IPS-NIHi11 (cell line): ENCODE results near the gene RAI1.

ENCODE experiments used
- DNase-seq: peaks from one replicate; pipeline ENCODE4 v3.0.0; 2012; ENCODE audit warnings: mixed read lengths, low spot score

RAI1 gene

DNA sequence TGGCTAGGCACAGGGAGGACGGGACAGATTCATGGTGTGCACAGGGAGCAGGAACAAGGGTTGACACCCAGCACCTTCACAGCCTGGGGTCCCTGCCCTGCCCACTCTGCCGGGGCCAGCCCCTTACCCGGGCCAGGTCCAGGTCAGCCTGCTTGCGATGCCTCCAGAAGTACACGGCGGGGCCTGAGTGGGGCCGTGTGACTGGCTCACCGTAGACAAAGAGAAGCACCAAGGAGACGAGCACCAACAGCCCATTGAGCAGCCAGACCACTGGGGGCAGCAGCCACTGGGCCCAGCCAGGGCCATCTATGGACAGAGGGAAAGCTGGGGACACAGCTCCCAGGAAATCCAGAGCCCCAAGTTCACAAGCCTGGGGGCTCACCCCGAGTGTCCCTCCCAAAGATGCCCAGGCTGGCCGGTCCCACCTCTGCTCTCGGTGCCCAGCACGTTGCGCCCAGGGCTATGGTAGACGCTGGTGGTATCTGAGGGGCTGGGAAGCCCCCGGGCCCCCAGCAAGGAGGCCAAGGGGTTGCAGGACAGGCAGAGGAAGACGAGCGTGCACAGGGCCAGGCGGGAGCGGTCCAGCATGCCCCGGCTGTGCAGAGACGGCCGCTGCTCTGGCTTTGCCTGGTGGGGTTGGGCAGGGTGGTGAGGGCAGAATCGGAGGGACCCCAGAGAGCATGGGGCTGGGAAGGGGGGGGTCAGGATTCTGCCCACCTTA lies 135.7 kb downstream of the RAI1 start:
- DNase-seq, result no peak

DNA sequence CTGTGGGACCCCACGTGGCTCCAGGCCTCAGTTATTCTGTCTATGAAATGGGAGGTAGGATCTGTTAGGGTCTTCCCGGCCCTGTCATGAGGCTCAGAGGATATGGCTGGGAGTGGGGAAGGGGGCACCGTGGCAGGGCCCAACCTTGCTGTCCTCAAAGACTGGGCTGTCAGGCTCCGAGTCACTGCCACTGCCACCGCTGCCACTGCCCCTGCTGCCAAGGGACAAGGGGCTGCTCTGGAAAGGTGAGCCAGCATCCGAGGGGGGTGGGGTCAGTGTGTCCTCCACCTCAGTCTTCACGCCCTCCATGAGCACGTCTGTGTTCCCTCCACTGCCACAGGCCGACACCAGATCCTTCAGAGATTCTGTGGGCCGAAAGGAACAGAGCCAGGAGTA lies 136.3 kb downstream of the RAI1 start:
- no peak for DNase-seq

DNA sequence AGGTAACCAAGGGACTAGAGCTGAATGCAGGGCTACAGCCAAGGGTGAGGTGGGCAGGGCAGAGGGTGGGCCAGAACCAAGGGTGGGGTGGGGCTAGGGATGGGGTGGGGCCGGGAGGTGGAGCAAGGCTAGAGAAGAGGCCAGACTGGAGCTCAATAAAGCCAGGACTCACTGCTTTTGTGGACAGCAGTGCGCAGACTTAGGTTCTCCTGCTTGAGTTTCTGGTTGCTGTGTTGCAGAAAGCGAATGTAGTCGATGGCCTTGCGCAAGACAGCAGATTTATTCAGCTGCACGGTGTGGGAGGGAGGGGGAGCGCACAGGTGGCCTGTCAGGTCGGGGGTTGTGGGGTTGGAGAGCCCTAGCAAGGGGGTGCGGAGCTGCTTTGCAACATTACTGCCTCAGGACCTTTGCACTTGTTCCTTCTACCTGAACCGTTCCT lies 136.8 kb downstream of the RAI1 start:
- DNase-seq, result peak; percentile 79

DNA sequence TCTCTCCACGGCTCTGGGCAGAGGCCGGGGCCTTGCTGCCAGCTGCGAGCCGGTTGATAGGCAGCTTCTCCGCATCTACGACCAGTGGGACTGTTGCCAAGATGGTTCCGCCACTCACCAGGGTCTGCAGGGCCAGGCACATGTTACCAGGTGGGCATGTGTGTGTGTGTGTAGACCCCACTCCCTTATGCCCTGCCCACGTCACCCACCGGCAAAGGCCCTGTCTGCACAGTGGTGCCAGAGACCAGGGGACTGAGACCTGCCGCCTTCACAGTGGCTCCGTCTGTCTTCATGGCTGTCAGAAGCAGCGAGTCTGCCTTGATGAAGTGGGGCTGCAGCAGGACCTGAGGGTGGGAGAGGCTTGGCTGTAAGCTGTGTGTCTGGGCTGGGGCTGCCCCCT lies 137.9 kb downstream of the RAI1 start:
- DNase-seq, result no peak

DNA sequence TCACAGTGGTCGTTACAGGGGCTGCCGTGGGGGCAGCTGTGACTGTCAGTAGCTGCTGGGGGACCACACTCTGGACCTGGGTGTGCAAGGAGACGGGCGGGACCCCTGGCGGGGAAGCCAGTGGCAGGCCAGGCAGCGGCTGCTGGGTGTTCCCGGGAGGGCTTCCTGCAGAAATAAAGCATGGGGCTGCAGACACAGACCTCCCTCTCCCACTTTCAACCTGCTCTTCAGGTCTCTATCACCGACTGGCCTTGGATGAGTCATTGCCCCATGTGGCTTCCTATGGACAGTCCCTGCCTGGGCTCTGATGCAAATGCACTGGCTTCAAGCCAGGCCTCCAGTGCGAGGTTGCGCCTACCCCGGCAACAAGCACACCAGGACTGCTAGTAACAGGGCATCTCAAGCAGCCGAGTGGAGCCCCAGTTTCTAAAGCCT lies 138.3 kb downstream of the RAI1 start:
- no peak for DNase-seq

DNA sequence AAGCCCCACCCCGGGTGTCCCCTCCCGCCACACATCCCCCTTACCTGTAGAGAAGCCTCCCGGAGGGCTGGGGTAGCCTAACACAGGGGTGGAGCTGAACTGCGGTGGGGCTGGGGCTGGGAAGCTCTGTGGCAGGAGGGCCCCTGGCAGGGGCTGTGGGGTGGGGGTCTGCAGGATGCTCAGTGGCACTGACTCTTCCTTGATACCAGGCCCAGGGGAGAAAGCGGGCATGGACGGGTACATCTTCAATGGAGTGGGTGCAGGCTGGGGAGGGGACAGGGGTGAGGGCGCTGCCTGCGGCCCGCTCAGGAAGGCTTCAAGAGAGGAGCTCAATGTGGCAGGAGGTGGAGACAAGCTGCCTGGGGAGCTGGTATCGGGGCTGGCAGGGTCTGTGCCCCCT lies 138.8 kb downstream of the RAI1 start:
- DNase-seq, result no peak

DNA sequence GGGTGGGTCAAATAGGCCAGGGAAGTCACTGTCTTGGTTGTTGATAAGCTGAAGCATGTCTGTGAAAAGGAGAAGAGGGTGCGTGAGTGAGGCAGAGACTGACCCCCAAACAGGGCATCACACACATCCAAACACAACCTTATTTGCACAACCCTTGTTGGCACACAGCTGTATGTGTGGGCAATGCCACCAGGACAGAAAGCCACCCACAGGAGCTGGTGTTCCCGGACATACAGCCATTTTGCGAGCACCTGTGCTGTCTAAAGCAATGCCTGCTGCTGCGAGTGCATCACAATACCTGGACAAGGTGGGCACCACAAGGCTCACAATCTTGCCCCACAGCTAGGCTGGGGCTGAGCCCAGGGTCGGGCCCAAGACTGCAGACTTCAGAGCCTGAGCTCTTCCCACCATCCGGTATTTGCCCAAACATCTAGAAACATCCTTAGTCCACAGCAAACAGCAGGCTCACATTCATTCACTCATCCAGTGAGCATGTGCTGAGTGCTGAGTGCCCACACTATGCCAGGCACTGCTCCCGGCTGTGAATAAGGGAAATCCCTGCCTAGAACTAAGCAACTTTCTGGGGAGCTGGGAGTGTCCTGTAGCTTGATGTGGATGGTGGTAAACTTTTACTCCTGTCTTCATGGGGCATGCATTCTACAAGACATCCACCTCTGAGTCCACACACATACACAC lies 139.4 kb downstream of the RAI1 start:
- DNase-seq, result no peak

DNA sequence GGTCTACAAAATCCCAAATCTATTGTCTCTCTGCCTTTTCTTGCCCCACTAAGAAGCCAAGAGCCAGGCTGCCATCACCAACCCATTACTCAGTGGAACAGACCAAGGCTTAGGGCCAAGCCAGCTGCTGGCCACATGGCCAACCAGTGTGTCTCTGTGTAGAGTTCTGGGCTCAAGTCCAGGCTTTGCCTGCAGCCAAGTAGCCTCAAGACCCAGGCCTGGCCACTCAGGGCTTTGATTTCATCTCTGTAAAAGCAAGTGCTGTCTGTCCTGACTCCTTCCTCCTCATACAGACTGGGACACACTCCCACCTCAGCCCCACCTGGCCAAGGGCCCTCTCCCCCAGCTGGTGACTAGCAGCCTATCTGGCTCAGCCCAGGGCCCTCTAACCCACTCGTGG lies 140.9 kb downstream of the RAI1 start:
- DNase-seq, result no peak

DNA sequence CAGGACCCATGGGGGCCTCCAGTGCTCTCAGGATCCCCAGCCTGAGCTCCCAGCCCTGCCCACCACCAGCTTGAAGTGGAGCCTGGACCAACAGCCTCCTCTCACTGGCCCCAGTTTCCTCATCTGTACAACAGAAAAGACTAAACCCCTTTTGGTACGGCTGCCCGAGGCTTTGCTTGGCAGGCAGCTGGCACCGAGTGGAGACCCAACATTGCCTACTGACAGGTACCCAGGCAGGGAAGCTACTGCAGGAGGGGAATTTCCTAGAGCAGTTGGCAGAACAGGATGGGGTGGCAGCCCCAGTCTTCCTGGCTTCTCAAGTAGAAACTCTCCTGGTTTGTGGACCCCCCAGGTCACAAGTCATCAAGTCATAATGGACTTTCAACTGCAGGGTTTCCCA lies 141.4 kb downstream of the RAI1 start:
- no peak for DNase-seq

DNA sequence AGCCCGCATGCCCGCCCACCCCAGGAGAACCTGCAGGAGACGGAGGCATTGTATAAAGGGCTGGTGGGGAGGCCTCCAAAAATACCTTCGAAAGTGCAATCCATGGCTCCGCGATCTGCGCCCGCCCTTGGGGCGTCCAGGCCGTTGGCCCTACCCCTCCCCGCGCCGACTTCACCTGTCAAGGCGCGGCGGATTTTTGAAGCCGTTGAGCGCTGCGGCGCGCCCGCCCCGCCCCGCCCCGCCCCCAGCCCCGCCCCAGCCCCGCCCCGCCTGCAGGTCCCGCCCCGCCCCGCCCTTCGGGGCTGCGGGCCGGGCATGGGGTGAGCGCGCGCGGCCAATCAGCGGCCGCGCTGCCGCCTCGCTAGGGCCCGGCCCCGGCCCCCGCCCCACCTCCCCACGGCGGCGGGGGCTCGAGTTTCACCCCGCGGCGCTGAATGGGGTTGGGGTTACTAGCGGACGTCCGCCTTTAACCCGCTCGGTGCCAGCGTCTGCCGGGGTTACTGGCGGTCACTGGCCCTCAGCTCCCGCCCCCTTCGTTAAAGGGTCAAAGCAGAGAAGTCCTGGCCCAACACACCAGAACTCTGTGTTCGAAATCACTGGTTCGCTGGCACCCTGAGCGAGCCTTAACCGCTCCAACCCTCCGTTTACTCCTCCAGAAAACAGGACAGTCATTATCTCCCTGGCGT lies 142.3 kb downstream of the RAI1 start:
- DNase-seq, result peak; percentile 100

DNA sequence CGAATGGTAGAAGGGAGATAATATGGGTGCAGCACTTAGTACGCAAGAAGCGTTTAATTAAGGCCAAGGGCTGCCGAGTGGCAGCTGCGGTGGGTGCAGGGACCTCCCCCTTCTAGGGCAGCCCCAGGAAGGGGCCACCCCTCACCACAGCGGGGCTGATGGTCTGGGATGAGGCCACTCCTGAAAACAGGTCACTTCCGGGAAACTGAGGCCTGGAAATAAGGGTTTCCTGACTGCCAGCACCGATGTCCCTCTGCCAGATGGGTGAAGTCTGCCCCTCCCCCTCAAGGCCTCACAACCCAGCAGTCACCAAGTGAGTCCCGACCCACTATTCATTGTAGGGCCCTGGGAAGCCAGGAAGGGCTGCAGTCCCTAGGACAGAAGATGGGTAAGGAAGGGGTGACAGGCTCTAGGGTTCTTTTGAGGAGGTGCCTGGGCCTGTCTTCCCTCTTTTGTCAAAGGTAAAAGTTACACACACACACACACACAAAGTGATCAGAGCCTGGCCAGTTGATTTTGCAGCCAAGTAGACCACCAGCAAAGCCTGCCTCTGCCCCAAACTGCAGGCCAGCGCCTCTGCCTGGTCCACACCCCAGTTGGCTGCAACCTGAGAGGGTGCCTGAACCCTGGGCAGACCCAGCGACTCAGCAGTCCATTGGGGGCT lies 143.0 kb downstream of the RAI1 start:
- DNase-seq, result no peak

DNA sequence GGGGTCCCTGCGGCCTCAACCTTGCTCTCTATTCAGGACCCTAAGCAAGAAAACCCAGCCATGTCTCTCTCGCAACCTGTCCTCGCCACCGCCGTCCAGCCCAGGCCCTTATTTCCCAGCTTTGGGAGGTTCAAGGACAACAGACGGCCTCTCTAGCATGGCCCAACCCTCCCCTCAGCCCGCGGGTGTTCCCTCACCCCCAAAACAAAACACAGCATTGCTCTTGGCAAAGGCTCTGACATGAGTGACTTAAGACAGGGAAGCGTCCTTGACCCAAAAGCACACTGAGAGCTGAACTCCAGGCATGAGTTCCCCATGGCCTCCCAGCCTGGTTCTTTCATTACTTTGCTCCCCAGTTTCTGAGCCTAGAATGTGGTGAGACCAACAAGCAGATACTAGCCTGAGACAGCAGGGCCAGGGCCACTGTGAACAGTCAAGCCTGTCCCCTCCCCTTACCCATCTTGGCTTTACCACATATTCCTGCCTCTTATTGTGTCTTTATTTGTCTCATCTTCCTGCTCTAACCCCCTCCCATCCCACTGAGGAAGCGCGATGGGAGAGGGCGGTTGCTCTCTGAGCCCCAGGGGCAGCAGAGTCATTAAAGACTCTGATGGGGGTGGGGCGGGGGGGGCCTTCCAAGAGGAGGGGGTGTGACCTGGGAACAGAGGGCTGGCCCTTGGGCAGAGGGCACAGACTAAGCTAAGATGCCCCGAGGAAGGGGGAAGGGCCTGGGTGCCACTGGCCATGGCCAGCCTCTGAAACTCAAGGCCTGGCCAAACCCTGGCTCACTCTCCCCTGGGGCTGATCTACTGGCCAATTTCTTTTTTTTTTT lies 143.7 kb downstream of the RAI1 start:
- DNase-seq, result no peak

DNA sequence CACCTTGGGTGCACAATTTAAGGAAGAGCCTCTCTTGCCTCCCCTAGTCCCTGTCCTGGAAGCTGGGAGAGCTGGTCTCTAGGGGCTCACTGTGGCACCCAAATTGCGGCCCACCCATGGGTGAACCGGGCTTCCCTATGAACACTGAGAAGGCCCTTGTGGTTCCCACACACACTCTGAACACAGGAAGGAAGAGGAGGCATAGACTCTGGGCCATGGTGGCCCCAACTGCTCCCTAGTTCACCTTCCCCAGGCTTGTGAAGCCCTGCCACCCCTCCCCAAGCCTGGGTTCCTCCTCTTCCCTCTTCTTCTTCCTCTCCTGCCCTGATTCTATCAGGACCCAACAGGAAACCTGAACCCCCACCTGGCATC lies 145.1 kb downstream of the RAI1 start:
- DNase-seq, result no peak

DNA sequence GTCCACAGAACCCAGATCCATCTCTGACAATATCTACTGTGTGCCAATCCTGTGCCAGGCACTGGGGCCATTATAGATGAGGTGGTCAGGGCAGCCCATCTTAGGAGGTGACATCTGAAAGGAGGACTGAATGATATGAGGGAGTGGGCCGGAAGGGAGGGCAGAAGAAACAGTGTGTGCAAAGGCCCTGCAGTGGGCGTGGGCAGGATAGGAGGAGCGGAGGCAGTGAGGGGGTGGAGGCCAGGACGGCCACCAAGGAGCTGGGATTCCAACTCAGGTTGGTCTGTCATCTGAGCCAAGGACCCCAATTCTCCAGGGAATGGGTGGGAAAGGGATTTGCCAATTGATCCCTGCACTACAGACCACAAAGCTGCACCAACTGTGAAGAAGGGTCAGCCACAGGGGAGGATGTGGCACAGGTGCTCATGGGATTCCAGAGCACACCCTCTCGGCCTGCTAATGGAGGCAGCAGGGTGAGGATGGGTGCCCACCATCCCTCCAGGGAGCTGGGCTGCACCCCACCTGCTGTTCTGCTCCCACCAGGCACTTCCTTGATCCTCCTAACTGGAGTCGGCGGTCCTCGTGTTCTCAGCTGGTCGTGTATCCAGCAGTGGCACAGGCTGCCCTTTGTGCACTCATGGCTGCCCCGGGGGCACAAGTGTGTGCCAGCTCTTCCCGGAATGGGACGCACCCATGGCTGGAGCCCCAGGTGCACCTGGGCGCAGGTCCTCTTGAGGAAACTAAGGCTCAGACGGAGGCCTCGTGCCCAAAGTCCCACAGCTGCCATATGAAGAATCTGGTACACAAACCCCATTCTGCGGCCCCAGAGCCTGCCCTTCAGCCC lies 145.9 kb downstream of the RAI1 start:
- no peak for DNase-seq

DNA sequence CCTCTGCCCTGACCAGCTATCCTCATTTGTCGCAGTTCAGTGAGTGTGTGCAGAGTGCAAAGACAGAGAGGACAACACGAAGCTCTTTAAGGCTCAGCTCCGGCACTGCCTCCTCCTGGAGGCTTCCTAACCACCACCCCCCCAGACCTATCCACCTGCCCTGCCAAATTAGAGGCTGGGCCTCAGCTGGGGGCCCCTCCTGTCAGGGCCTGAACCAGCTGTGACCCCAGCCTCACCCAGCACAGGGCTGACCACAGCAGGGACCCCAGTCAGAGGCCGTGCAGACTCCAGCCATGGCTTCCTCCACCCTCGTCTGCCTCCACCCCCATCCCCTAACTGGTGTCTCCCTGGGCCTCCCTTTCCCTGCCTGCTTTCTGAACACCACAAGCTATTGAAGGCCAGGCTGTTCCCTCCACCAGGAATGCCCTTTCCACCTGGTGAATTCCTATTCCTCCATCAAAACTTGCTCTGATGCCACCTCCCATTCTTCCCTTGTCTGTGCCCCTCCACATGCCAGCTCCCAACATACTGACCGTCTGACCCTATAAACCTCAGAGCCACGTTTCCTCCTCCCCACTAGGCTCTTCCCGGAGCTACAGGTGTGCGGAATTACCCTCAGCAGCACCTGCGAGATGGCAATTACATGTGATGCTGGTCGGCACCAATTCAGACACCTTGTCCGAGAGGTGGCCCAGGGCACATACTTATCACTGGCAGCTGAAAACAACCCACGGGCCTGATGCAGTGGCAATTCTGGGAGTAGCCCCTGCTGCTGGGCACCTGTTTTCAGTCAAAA lies 146.8 kb downstream of the RAI1 start:
- no peak for DNase-seq

DNA sequence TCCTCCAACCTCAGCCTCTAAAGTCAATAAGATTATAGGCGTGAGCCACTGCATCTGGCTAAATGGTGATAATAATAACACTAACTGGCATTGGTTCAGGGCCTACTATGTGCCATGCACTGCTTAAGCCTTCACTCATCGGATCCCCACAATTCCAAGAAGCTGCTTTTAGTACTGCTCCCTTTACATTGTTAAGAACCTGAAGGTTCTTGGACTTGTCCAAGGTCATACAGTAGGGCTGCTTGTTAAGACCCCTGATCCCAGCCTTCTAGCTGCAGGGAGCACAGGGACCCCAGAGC lies 149.0 kb downstream of the RAI1 start:
- DNase-seq, result no peak

DNA sequence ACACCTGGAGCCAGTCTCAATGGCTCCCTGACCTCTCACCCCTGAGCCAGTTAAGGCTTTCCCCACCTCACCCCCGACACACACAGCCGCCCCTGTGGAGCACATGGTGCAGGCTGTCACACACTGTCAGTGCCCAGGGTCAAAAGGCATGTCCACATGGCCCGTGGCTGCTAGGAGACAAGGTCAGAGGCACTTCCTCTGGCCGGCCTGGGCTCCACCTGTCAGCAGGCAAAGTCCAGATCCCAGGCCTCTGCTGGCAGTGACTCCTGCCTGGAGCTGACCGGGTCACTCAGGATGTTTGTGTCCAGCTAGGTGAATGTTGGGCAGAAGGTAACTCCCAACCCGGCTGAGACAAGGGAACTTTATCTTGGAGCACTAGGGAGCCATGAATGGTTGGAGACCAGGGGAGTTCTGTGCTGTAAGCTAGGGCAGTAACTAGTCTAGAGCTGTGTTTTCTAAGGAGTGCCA lies 149.5 kb downstream of the RAI1 start:
- DNase-seq, result no peak

DNA sequence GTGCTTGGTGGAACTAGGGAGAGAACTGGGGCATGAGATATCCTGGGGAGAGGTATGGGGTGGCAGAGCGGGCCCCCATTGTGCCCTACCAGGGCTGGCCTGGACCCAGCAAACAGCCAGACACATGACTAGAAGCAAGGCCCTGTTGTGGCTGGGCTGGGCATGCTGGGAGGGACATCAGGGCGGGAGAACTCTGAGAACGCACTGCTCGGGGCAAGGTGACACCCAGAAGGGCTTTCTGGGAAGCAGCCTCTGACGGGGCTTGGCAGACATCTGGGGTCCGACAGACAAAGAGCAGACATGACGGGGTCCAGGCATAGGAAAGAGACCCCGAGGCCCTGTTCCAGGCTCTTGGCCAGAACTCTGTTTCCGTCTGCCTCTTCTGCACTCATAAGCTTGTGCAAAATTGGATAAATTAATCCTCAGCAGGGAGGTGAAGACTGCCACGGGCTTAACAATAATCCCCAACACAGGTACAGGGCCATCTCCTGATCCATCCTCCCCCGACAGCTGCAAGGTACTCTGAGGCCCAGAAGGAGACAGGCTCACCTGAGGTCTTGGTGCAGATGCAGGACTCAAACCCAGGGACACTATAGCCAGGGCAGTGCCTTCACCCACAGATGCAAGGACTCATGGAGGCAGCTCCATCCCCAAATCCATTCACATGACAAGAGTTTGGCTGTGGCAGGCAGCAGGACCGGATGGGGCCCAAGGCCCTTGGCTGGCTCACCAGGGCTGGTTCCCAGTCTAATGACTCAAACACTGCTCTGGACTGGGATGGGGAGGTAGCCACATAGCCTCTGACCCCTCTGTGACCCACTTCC lies 150.2 kb downstream of the RAI1 start:
- DNase-seq, result no peak

DNA sequence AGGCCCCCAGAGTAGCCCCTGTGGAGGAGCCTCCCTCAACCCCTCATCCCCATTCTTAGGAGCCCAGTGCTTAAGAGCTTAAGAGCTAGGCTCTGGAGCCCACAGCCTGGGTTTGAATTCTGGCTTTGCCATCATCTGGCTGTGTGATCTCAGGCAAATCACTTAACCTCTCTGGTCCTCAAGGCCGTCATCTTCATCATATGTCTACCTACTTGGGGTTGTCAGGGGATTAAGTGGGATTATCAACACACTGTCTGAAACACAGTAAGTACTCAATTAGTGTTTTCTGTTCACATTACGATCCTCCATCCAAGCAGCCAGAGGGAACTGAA lies 150.7 kb downstream of the RAI1 start:
- no peak for DNase-seq
